ENCODE measurements around the gene DDAH1.
A peak's percentile ranks its signal among the peaks of the same experiment; 100 is the strongest.
"Not testable (repeated sequence)": the region's sequence is repeated elsewhere in the genome, so short reads cannot be mapped to it uniquely, and the experiment has no call there.

DDAH1 gene

DNA sequence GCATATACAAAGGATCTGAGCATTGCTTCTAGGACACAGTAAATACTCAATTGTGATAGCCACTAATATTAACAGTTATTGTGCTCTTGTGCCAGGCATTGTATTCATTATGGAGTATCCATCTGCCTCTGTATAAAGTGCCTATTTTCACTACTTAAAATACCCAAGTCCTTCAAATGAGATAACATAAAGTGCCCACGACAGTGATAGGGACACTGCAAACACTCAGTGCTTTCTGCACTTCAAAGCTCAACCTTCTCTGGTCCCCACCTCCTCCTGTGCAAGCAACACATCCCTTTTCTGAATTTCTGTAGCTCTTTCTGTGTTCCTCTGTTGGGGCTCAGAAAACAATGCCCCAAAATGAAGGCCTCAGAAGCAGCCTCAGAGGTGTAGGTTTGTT is 6.6 kb upstream of the DDAH1 start:
- no peak for DNase-seq

DNA sequence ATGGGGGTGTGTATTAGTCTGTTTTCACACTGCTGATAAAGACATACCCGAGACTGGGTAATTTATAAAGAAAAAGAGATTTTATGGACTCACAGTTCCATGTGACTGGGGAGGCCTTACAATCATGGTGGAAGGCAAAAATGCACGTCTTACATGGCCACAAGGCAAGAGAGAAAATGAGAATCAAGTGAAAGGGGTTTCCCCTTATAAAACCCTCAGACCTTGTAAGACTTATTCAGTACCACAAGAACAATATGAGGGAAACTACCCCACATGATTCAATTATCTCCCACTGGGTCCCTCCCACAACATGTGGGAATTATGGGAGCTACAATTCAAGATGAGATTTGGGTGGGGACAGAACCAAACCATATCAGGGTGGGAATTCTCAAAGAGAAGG is 5.2 kb upstream of the DDAH1 start:
- not testable (repeated sequence) for DNase-seq

DNA sequence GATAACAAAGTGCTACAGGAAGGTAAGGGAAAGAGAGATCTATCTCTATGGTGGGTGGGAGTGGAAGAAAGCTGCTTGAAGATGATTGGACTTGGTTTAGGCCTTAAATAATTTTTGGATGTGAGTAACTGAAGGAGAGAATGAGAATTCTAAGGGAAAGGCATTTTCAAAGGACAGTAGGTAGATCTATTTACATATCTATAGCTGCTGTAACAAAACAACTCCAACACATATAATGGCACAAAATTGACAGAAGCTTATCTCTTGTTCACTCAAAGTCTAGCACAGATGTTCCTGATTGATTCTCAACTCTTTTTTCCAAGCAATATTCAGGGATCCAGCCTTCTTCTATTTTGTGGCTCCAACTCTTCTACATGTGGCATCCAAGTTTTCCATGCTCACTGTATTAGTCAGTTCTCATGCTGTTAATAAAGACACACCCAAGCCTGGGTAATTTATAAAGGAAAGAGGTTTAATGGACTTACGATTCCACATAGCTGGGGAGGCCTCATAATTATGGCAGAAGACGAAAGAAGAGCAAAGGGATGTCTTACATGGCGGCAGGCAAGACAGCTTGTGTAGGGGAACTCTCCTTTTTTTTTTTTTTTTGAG is 3.1 kb upstream of the DDAH1 start:
- no peak for DNase-seq

DNA sequence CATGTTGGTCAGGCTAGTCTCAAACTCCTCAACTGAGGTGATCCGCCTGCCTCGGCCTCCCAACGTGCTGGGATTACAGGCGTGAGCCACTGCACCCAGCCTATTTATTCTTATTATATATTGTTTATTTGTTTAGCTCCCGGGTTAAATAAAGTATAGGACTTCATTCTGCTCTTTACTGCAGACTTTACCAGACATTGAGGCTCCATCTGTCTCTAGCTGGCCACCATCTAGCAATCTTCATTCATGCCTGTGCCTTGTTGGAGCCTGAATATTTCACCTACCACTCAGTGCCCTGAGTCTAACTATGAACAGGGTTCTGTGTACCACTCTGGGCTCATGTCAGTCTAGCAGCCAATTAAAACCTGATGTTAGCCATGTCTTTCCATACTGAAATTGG is 2.1 kb upstream of the DDAH1 start:
- no peak for DNase-seq

DNA sequence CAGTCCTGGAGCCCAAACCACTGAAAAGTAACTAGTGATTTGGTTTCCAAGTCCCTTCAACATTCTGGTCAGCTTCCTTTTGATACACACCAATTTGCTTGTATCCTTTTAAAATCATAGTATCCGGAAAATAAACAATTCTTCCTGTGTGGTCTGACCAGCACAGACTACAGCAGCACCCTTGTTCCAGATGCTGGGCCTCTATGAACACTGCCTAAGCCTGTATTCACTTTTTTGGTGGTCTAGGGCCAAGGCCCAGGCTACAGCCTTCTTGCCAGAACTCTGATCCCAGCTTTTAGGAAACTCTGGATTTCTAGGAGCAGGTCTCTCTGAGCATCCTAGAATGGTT is 801 bp upstream of the DDAH1 start:
- peak in 3 of 56 donors; percentile 1 to 5 (median 4) for DNase-seq

DNA sequence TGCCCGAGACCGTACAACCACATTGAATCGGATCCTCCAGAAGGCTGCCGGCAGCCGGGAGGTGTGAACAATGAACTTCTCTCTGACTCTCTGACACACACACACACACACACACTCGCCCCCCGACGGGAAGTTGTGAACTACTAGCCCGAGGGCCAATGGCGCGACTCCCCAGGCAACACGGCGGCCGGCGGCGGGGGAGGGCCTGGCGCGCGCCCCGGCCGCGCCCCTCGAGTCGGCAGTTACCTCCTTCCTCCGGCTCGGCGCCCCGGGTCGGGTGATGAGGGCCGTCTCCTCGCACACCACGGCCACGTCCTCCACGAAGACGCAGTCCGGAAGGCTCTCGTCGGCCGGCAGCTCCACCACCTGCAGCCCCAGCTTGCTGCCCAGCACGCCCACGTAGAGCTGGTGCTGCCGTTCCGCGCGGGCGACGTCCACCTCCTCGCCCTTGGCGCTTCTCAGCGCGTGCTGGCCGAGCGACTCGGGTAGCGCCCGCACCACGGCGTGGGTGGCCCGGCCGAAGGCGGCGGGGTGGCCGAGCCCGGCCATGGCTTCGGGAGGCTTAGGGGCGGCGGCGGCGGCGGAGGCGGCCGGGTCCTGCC is 361 bp downstream of the DDAH1 start:
- peak in 45 of 56 donors; percentile 17 to 72 (median 49) for DNase-seq

DNA sequence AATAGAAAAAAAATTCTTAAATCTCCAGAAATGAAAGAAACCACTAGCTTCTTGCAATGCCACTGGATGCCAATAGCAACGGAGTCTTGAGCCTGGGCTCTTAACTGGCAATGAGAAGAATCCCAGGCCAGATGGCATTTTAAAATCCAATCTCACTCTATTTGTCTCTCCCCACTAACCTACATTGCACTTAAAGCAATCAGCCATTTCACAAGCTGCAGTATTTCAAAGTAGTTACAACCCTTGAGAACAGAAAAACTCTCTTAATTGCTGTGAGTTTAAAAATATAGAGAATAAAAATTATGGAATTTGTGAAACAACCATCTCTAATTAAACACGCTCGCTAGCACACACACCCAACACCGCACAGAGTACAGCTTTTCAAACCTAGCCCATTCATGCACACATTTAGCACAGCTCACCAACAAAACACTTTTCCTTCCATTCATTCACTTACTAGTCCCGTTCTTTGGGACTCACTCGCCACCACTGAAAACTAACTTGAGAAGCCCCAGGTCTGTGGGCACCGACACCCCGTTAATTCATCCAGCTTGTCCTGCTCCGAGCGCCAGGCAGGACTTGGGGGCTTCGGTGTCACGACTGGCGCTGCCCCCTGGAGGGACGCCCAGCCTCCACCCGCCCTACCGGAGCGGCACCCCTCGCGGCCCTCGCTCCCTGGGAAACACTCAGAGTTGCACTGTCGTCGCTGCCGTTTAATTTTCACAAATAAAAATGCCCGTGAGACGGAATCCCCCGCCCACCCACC is 1.0 kb downstream of the DDAH1 start:
- DNase-seq = peak in 5 of 56 donors; percentile 5 to 62 (median 35)

DNA sequence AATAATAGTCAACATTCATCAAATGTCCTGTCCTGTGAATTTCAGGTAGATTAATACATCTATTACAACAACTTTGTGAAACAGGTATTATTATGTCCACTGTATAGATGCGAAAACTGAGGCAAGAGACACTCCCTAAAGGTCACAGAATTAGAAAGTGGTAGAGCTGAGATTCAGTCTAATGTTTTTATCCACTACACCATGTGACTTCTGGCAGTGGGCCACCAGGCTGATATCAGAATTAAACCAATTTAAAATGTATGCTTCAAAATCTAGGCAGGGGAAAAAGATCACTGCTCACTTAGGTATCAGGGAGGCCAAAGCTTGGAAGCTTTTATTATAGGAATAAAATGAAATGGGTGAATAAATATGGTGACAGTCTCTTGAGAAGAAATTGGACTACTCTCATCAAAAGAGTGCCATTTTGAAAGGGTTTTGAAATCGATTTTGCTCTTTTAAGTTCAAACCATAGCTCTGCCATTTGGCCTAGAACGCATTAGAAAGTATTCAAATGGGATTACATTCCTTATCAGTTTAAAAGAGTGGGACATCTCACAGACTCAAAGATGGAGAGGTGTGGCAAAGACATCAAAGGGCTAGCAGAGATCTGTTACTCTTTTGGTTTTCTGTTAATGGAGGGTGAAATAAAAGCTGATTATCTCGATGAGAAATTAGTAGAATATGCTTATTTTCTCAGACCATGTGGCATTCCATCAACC is 1.9 kb downstream of the DDAH1 start:
- DNase-seq = no peak

DNA sequence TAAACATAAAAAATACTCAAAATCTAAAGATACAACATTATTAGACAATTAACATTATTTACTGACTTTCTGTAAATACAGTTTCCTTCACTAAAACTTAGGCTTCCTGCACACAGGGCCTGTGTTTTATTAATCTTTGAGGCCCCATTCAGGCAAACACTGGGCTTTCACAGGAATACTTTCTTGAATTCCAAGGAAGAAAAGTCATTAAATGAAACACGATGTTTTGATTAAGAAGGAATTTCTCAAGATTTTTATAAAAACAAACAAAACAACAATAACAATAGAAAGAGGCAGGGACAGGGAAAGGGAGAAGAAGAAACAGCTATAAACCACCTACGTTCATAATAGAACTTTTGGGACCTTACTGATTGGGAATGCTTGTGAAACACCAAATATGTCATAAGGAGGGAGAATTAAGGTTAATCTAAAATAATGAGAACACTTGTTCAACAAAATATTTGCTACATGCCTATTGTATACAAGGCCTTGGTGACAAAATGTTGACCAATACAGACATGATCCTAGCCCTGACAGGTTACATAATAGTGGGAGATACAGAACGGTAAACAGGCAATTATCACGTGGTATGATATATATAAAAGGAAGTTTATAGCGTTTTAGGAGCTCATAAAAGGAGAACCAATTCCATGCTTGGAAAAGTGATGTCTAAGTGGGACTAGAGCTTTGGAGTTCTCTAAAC is 3.6 kb downstream of the DDAH1 start:
- no peak for DNase-seq

DNA sequence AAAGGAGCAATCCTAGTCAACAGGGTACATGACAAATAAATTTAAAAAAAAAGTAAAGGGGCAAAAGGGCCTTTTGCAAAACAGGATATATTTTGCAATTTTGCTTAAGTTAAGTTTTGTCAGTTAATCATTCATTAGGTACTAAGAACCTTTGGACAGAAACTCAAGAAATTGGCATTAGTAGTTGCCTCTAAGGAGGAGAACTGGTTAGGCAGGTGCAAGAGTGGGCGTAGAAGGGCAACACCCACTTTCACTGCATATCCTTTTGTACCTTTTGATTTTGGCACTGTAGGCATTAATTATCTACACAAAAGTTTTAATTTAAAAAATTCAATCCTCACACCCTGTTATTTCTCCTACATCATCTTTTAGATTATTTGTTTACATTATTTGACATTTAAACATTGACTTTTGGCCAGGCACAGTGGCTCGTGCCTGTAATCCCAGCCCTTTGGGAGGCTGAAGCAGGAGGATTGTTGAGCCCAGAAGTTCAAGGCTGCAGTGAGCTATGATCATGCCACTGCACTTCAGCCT is 4.3 kb downstream of the DDAH1 start:
- no peak for DNase-seq

DNA sequence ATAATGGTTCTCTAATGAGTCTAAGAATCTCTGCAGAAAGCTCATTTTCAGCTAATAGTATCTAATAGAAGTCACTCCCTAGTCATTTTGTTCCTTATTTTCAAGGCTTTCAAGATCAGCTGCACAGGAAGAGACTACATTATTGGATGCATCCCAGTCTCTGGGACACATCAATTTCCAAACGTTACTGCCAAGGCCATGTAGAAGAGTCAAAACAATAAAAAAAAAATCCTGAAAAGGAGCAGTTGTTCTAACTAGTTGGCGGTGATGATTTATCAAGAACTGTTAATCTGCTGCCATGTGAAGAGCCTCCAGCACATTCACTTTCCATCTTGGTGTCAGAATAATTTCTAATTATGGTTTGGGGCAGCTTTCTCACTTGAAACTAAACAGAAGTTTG is 5.7 kb downstream of the DDAH1 start:
- DNase-seq = no peak

DNA sequence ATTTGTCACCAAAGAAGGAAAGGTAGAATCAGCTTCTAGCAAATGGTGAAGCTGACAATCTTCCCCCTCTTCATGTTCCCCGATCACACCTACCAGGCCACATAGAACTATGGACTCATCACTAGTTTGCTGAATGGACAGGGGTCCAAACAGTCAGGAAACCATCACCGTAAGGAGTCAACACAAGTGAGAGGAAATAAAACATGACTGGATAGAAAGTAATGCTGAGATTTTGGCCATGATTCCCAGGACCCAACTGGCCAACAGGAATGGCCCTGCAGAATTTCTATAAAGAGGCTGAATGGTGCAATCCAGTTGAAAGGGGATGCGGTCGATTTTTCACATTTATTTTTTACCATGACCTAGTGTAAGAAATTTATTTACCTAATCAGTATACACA is 10.7 kb downstream of the DDAH1 start:
- no peak for DNase-seq

DNA sequence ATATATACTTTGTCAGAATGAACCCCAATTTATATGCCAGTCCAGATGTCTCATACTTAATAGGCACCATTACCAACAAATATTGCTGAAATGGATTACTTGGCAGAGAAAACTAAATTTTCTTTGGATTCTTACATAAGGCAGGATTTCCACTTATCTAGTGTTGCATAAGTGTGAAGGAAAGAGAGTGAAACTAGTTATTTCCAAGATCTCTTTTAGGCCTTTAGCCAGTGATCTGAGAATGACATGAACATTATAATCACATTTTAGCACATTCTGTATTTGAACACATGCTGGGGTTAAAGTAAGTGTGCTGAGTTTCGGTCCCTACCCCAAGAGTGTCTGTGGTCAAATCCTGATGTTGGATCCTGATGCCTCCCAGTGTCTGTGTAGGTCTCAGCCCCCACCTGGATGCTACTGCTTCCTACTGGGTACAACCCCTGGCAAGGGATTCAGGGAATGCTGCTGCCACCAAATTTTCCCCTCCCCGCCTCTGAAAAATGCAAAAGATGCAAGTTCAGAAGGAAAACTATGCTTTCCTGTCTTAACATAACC is 11.2 kb downstream of the DDAH1 start:
- DNase-seq = no peak

DNA sequence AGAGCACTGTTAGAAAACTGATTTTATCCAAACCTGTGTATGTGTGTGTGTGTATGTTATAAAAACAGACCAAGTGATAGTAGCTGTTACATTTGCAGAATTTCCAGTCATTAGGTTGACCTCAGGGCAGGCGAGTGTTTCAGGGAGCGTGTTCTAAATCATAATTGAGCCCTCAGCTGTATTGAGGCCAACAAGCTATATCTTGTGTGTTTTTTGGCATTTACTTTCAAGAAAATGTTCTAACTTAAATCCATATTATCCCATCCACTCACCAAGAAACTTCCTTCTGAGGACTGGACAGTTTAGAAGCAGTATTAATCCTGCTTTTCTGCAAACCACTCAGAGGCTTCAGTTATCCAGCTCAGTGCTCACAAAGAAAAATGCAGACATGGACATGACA is 12.0 kb downstream of the DDAH1 start:
- DNase-seq = no peak

DNA sequence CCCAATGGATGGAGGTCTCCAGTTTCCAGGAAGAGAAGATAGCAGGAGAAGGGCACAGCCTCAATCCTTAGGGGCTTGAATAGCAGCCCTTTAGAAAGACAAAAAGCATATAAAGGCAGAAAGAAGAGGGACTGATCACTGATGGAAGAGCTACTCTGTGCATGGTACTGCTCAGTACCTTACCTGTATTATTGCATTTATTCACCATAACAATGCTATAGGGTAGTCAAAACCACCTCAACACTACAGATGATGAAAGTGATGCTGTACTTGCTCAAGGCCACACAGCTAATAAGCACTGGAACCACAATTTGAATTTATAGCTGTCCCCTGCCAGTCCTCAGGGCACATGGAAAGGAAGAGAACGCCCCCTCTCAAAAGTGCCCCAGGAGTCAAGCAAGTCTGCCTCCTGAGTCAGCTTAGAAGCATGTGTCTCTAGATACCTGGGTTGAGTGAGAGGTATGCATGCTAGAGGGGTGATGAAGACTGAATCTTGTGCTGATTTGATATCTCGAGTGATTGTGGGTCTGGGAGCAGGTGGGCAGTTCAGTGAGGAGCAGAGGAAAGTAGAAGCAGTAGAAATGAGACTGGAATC is 13.6 kb downstream of the DDAH1 start:
- no peak for DNase-seq

DNA sequence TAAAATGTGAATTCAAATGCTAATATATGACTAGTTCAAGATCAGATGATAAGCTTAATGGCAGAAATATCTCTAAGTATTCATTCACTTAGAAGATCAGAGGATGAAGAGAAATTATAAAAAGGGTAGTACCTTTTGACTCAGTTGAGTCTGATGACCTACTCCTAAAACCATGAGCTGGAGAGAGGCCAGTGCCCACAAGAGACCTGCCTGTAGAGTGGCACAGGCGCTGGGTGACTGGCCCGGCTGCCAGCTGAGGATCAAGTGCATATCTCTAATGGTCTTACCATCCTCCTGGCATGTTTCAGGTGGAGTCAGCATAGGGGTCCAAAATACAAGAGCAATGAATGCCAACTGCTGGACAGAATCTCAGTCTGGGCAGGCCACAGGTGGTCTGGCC is 14.1 kb downstream of the DDAH1 start:
- DNase-seq = no peak

DNA sequence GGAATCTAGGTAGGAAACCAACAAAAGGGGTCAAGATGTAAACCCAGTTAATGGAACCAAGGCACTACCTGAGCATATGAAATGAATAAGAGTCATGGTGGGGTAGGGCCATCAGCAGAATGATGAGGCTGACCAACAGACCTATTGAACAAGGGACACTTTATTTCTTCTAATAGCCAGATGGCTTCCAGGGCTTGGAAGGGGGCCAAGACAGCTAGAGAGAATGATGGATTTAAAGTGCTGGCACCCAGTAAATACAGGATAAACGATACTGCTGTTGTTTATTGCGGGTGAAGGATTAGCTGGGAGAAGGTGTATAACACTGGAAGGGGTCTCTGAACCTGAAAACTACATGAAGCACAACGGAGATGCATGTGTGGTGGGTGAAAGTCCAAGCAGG is 15.6 kb downstream of the DDAH1 start:
- peak in 2 of 56 donors; percentile 14 to 23 for DNase-seq

DNA sequence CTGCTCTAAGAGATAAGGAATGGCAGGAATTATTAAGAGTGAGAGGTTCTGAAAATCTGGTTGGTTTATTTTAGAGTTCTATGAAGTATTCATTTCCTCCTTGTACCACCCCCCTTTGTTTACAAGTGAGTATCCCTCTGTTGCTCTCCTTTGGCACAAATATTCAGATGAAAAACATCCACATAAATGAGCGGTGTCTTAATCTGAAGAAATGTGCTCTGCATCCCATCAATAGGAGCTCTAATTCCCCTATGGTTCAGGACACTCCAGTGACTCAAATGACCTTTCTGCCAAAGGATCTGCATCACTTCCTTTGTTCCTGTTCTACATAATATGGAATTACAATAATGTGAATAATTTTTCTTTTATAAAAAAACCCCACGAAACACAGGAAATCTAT is 16.6 kb downstream of the DDAH1 start:
- no peak for DNase-seq

DNA sequence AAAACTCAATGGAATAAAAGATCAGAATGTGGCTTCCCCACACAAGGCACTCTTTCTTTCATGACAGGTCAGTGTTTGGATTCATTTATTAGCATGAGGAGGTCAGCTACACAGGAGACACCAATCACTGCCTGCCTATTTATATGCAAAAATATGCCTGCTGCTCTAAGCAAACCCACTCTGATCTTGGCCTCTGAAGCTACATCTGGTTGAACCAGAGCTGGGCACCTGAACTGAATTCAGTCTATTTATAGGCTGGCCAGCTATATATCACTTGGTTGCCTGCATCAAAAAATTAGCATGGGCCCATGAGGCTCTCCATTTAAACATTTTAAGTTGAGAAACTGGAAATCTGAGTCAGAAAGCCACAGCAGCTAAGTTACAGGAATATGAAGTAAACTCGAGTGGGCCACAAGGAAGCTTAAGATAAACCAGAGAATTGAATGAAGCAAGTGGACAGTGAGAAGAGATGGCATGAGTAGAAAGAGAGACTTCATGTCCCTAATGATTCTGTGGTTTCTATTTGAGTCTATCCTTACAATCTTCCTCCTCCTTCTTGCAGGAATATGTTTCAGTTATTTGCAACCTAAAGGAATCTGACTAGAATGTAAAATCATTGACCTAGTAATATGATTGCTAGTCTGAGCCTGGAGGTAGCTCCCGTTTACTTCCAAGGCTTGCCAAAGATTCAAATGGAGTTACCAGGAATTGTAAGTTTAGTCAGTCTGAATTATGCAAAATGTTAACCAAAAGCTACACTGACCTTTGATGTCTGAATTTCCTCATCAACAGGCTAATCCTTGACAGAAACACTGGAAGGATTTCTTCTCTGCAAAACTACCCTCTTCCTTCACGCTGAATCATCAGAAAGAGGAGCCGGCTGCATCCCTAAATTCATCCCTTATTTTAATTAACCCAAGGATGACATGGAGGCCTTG is 17.7 kb downstream of the DDAH1 start:
- DNase-seq = no peak
